H9 (cell line): ENCODE data around the gene POU6F2. TPM values are rescaled to one million over a fixed set of nuclear protein-coding genes. Genes with fewer than 3 reads are reported as not detected.
A peak's percentile ranks its signal among the peaks of the same experiment; 100 is the strongest.

ENCODE experiments used
- DNase-seq: peaks from one replicate; pipeline ENCODE4 v3.0.0-alpha.2; 2017
- H2AFZ ChIP-seq: one replicate; pipeline ENCODE4 v1.6.1; 2013; ENCODE audit warnings: mild to moderate bottlenecking, low read length, control low read depth, moderate library complexity
- H2AK5ac ChIP-seq: 2 replicates; pipeline ENCODE4 v1.6.1; 2013; ENCODE audit warnings: low read length, control low read depth, mixed read lengths; ENCODE audit not compliant: insufficient read length
- H2BK120ac ChIP-seq: one replicate; pipeline ENCODE4 v1.6.1; 2013; ENCODE audit warnings: low read depth, mild to moderate bottlenecking, low read length, control low read depth, inconsistent platforms; ENCODE audit not compliant: poor library complexity, severe bottlenecking
- H2BK12ac ChIP-seq: 2 replicates; pipeline ENCODE4 v1.6.1; 2013; ENCODE audit warnings: low read length, control low read depth, mixed read lengths, low read depth; ENCODE audit not compliant: insufficient read length
- H2BK15ac ChIP-seq: 2 replicates; pipeline ENCODE4 v1.6.1; 2013; ENCODE audit warnings: low read depth, low read length, control low read depth
- H2BK20ac ChIP-seq: one replicate; pipeline ENCODE4 v1.6.1; 2013; ENCODE audit warnings: low read depth, mild to moderate bottlenecking, low read length, control low read depth, inconsistent platforms; ENCODE audit not compliant: poor library complexity, severe bottlenecking
- H2BK5ac ChIP-seq: 2 replicates; pipeline ENCODE4 v1.6.1; 2013; ENCODE audit warnings: low read length, control low read depth, mixed read lengths; ENCODE audit not compliant: insufficient read length
- H3K14ac ChIP-seq: 2 replicates; pipeline ENCODE4 v1.6.1; 2013; ENCODE audit warnings: low read length, control low read depth; ENCODE audit not compliant: insufficient read depth
- H3K18ac ChIP-seq: 2 replicates; pipeline ENCODE4 v1.6.1; 2013; ENCODE audit warnings: low read depth, mild to moderate bottlenecking, mixed read lengths, low read length, control low read depth; ENCODE audit not compliant: insufficient read length
- H3K23ac ChIP-seq: 2 replicates; pipeline ENCODE4 v1.6.1; 2013; ENCODE audit warnings: low read length, control low read depth, mixed read lengths, low read depth; ENCODE audit not compliant: insufficient read length
- H3K23me2 ChIP-seq: 2 replicates; pipeline ENCODE4 v1.6.1; 2013; ENCODE audit warnings: low read depth, mild to moderate bottlenecking, mixed read lengths, low read length, control low read depth; ENCODE audit not compliant: insufficient read length, poor library complexity, severe bottlenecking
- H3K27ac ChIP-seq: 2 replicates; pipeline ENCODE4 v1.5.1; 2013; ENCODE audit warnings: low read length, control low read depth, mixed read lengths, low read depth; ENCODE audit not compliant: insufficient read length
- H3K27me3 ChIP-seq: 2 replicates; pipeline ENCODE4 v1.6.1; 2013; ENCODE audit warnings: low read length, control low read depth, inconsistent platforms; ENCODE audit not compliant: insufficient read depth
- H3K4ac ChIP-seq: 2 replicates; pipeline ENCODE4 v1.6.1; 2013; ENCODE audit warnings: low read depth, mild to moderate bottlenecking, control low read depth, inconsistent platforms, low read length, moderate library complexity
- H3K4me1 ChIP-seq: 2 replicates; pipeline ENCODE4 v1.6.1; 2013; ENCODE audit warnings: low read length, control low read depth, inconsistent platforms; ENCODE audit not compliant: insufficient read depth
- H3K4me2 ChIP-seq: 2 replicates; pipeline ENCODE4 v1.6.1; 2013; ENCODE audit warnings: low read length, control low read depth, mixed read lengths; ENCODE audit not compliant: insufficient read length, insufficient read depth
- H3K56ac ChIP-seq: 2 replicates; pipeline ENCODE4 v1.6.1; 2013; ENCODE audit warnings: low read depth, mild to moderate bottlenecking, mixed read lengths, low read length, control low read depth; ENCODE audit not compliant: insufficient read length
- H3K79me1 ChIP-seq: 2 replicates; pipeline ENCODE4 v1.6.1; 2013; ENCODE audit warnings: low read depth, mild to moderate bottlenecking, moderate library complexity, low read length, control low read depth, inconsistent platforms; ENCODE audit not compliant: insufficient read depth, poor library complexity, severe bottlenecking
- H3K79me2 ChIP-seq: 2 replicates; pipeline ENCODE4 v1.6.1; 2013; ENCODE audit warnings: low read length, control low read depth, inconsistent platforms; ENCODE audit not compliant: insufficient read depth
- H3K9ac ChIP-seq: 2 replicates; pipeline ENCODE4 v1.6.1; 2013; ENCODE audit warnings: low read length, control low read depth, mixed read lengths; ENCODE audit not compliant: insufficient read length; ENCODE audit errors: extremely low read depth
- H3K9me3 ChIP-seq: one replicate; pipeline ENCODE4 v1.6.1; 2013; ENCODE audit warnings: low read depth, low read length, inconsistent platforms; ENCODE audit not compliant: control insufficient read depth
- H3T11ph ChIP-seq: one replicate; pipeline ENCODE4 v1.6.1; 2013; ENCODE audit warnings: mild to moderate bottlenecking, low read length, control low read depth, inconsistent platforms
- H4K20me1 ChIP-seq: one replicate; pipeline ENCODE4 v1.6.1; 2013; ENCODE audit not compliant: control insufficient read depth, insufficient read length, insufficient read depth
- H4K5ac ChIP-seq: 2 replicates; pipeline ENCODE4 v1.6.1; 2013; ENCODE audit warnings: low read depth, mild to moderate bottlenecking, mixed read lengths, low read length, control low read depth; ENCODE audit not compliant: insufficient read length
- H4K8ac ChIP-seq: replicated peaks from 2 replicates; pipeline ENCODE4 v1.6.1; 2013; ENCODE audit warnings: low read length, control low read depth, mixed read lengths, low read depth; ENCODE audit not compliant: insufficient read length
- H4K91ac ChIP-seq: 2 replicates; pipeline ENCODE4 v1.6.1; 2013; ENCODE audit warnings: low read depth, mild to moderate bottlenecking, moderate library complexity, mixed read lengths, low read length, control low read depth; ENCODE audit not compliant: insufficient read length
- H3K27ac Mint-ChIP-seq, 3 experiments: 2 replicates in 2 of 3; 3 replicates in 1 of 3; pipeline ENCODE4 v1.8.0; 2020 to 2021; ENCODE audit warnings: mixed read lengths in 3 of 3, mild to moderate bottlenecking in 1 of 3, moderate library complexity in 1 of 3
- H3K27me3 Mint-ChIP-seq: 2 replicates; pipeline ENCODE4 v1.8.0; 2021; ENCODE audit warnings: low read depth, mild to moderate bottlenecking, moderate library complexity, mixed read lengths
- H3K36me3 Mint-ChIP-seq, 3 experiments: 2 replicates in 2 of 3; 3 replicates in 1 of 3; pipeline ENCODE4 v1.8.0; 2020 to 2021; ENCODE audit warnings: low read depth in 3 of 3, mixed read lengths in 3 of 3; ENCODE audit not compliant: insufficient read depth in 1 of 3
- H3K4me1 Mint-ChIP-seq, 2 experiments: 2 replicates each; pipeline ENCODE4 v1.8.0; 2020; ENCODE audit warnings: mixed read lengths in 2 of 2
- H3K4me3 Mint-ChIP-seq, 2 experiments: 2 replicates in 1 of 2; 3 replicates in 1 of 2; pipeline ENCODE4 v1.8.0; 2020 to 2021; ENCODE audit warnings: mild to moderate bottlenecking in 2 of 2, mixed read lengths in 2 of 2, moderate library complexity in 1 of 2
- H3K9me3 Mint-ChIP-seq, 2 experiments: 2 replicates in 1 of 2; 3 replicates in 1 of 2; pipeline ENCODE4 v1.8.0; 2020; ENCODE audit warnings: mild to moderate bottlenecking in 2 of 2, mixed read lengths in 2 of 2, moderate library complexity in 1 of 2
- WGBS: extraction: QIAGEN DNeasy Blood & Tissue Kit; methylation state at CpG from one replicate; pipeline ENCODE4 v1.1.7; 2013; ENCODE audit warnings: missing lambda C conversion rate, low lambda C conversion rate, mixed read lengths; ENCODE audit not compliant: insufficient read length; ENCODE audit errors: extremely low coverage; 5-methylcytosine and 5-hydroxymethylcytosine counted together
- total RNA-seq: library from RNA; stranded (reverse); gene quantifications from 2 replicates; pipeline ENCODE4 v1.2.1, GENCODE V29; 2021
- TF ChIP-seq, protein P1 (sequence below): fragments of 200-600 bp; sonication (generic); conservative IDR thresholded peaks from 3 replicates; pipeline ENCODE4 v1.8.0; 2021; ENCODE audit warnings: antibody characterized with exemption, mild to moderate bottlenecking

Gene POU6F2
- total RNA-seq, 1 experiment from 2014 or later = 1.9 TPM

GRCh38 chr7:39132306-39132705, 154.6 kb downstream of the POU6F2 start:
- peaks cover 0 to 2% (median under 1%) of the 10 kb centered on the region in 3 experiments; a peak in 1 of 7 replicates for H3K36me3 Mint-ChIP-seq
- no peak overlapping the region for H2BK15ac ChIP-seq
- TF ChIP-seq, protein P1, sequence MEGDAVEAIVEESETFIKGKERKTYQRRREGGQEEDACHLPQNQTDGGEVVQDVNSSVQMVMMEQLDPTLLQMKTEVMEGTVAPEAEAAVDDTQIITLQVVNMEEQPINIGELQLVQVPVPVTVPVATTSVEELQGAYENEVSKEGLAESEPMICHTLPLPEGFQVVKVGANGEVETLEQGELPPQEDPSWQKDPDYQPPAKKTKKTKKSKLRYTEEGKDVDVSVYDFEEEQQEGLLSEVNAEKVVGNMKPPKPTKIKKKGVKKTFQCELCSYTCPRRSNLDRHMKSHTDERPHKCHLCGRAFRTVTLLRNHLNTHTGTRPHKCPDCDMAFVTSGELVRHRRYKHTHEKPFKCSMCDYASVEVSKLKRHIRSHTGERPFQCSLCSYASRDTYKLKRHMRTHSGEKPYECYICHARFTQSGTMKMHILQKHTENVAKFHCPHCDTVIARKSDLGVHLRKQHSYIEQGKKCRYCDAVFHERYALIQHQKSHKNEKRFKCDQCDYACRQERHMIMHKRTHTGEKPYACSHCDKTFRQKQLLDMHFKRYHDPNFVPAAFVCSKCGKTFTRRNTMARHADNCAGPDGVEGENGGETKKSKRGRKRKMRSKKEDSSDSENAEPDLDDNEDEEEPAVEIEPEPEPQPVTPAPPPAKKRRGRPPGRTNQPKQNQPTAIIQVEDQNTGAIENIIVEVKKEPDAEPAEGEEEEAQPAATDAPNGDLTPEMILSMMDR = no peak

More at GRCh38 chr7:39132306-39132705, 154.6 kb downstream of the POU6F2 start:
- Mint-ChIP-seq H3K27me3 (no peaks in the 10 kb centered on the region), H3K4me1 (peaks cover 4 to 6% of the 10 kb centered on the region in 2 experiments; a peak in 1 of 4 replicates), H3K27ac (peak overlapping the region in 1 of 3 experiments; percentile 73; a peak in 1 of 7 replicates), H3K4me3 (no peak overlapping the region), H3K9me3 (peaks cover 0 to 1% of the 10 kb centered on the region in 2 experiments; a peak in 2 of 5 replicates)
- no peak overlapping the region for H3T11ph ChIP-seq
- H2BK12ac ChIP-seq = no peak overlapping the region
- no peak overlapping the region for H3K27ac ChIP-seq
- H3K4me2 ChIP-seq = no peak overlapping the region
- H3K4ac ChIP-seq = no peak overlapping the region
- no peaks in the 10 kb centered on the region for H3K79me1 ChIP-seq
- DNase-seq = no peak
- H3K27me3 ChIP-seq = no peaks in the 10 kb centered on the region
- H3K23me2 ChIP-seq = no peaks in the 10 kb centered on the region
- H3K4me1 ChIP-seq = no peaks in the 10 kb centered on the region
- H2BK5ac ChIP-seq = no peak overlapping the region
- no peak overlapping the region for H4K8ac ChIP-seq
- H3K9me3 ChIP-seq = no peaks in the 10 kb centered on the region
- no peak overlapping the region for H4K91ac ChIP-seq
- no peak overlapping the region for H2BK20ac ChIP-seq
- no peak overlapping the region for H3K56ac ChIP-seq
- no CpG with 5 or more reads among the region's 5 CpGs for WGBS
- H3K18ac ChIP-seq = no peak overlapping the region
- H4K20me1 ChIP-seq = no peaks in the 10 kb centered on the region
- no peaks in the 10 kb centered on the region for H3K79me2 ChIP-seq
- H3K9ac ChIP-seq = no peak overlapping the region
- no peak overlapping the region for H2AK5ac ChIP-seq
- no peak overlapping the region for H3K14ac ChIP-seq
- no peak overlapping the region for H4K5ac ChIP-seq
- no peak overlapping the region for H2AFZ ChIP-seq
- H2BK120ac ChIP-seq = no peak overlapping the region
- no peak overlapping the region for H3K23ac ChIP-seq
